Measurements from ENCODE around the gene AGXT.

DNA sequence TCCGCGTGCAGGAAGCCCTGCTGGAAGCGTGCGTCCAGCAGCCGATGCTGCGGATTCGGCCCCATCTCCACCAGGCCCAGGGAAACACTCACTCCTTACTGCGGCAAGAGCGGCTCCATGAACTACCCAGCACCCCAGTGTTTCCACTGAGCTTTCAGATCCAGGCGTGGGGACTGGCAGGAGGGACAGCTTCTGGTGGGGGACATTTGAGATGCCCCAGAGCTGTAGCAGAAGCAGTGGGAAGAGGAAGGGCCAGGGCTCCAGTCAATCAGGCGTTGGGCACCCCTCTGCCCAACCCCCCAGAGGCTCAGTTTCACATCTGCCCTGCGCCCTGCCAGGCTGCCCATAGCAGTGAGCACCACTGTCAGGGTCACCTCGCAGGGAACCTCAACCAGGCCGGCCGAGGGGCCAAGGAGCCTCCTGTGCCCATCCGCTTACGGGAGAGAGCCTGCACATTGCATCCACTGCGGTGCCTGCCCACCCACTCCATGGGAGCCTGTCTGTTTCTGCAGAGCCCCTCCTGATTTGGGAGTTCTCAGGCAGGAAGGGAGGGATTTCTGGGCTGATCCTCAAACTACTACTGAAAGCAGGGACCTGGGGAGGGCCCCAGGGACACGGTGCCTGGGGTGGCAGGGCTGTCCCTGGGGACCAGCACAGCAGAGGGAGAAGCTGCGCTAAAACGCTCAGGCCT is 4.6 kb downstream of the AGXT start:
- no peak for TF ChIP-seq POLR2A (IDR thresholded peaks at IDR 0.05)
- TF ChIP-seq, protein P1, sequence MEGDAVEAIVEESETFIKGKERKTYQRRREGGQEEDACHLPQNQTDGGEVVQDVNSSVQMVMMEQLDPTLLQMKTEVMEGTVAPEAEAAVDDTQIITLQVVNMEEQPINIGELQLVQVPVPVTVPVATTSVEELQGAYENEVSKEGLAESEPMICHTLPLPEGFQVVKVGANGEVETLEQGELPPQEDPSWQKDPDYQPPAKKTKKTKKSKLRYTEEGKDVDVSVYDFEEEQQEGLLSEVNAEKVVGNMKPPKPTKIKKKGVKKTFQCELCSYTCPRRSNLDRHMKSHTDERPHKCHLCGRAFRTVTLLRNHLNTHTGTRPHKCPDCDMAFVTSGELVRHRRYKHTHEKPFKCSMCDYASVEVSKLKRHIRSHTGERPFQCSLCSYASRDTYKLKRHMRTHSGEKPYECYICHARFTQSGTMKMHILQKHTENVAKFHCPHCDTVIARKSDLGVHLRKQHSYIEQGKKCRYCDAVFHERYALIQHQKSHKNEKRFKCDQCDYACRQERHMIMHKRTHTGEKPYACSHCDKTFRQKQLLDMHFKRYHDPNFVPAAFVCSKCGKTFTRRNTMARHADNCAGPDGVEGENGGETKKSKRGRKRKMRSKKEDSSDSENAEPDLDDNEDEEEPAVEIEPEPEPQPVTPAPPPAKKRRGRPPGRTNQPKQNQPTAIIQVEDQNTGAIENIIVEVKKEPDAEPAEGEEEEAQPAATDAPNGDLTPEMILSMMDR (IDR thresholded peaks at IDR 0.05): no peak

Data from thyroid gland (tissue), 4 donors.